Epithelial cell of prostate (primary cell): ENCODE results near the gene TCF19.

ENCODE experiments used
- DNase-seq: peaks from one replicate; pipeline ENCODE4 v3.0.0-alpha.2; 2011; ENCODE audit warnings: low read depth, low spot score
- H3K27ac ChIP-seq: fragments of 450-650 bp; 2 replicates; pipeline ENCODE4 v1.5.1; 2017; ENCODE audit warnings: mild to moderate bottlenecking

The TCF19 gene

DNA sequence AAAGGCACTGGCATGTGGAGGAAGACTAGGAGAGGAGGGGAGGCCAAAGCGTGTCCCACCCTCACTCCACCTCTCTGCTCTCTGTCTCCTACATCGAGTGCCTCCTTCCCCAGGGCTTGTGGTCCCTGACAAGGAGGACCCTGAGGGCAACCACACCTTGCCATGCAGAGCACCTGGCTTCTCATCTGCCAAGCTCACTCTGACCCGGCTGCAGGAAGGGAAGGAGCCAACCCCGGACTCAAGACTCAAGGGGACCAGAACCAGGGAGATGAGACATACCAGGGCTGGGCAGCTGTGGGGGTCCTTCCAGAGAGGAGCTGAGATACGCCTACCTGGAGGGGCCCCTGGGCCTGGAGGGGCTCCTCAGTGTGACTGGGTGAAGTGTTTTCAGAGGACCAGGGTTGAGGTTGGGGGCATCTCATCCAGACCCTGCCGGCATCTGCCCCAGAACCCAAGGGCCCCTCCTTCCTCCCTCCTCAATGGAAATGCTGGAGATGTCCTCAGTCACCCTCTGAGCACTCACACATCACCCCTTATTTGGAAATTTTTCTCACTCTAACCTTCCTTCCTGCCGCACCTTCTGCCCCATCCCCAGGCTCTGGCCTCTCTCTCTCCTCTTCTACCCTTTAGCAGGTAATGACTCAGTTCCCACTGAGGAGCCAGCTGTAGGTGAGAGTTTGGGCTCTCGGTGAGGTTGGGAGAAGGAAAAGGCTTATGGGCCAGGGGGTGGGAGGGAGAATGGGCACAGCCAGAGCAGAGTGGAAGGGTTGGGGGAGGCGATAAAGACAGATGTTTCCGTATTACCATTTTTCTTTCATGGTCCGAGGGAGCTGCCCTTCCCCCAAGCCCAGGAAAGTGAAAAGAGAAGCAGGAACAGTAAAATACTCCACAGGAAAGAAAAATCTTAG, 44.1 kb downstream of the TCF19 start:
- DNase-seq: no peak
- H3K27ac ChIP-seq: peak overlapping the region; percentile 98

DNA sequence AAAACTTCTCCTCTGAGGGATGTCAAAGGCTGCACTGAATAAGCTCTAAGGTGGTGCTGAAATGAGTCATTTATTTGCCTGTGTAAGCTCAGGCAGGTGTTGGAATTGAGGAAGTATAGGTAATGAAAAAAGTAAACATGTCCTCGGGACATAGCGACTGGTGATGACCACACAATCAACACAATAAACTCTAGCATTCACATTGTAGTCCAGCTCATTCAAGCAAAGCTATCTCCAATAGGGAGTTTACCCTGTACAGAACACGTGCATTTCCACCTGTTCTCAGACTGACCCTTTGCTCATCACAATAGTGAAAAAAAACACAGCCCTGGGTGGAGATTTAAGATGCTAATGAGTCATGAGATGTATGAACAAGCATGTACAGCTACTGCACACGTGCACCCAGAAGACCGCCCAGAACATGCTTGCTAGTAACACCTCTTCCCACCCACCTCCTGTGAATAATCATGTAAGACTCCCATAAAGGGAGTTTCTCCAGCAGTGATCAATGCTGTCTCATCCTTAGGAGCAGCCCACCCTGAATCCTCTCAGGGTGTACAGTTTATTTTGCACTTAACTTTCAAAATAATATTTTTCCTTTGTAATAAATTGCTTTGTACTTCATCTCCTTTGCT, 45.1 kb downstream of the TCF19 start:
- peak; percentile 93 for DNase-seq
- H3K27ac ChIP-seq: peak overlapping the region; percentile 98

DNA sequence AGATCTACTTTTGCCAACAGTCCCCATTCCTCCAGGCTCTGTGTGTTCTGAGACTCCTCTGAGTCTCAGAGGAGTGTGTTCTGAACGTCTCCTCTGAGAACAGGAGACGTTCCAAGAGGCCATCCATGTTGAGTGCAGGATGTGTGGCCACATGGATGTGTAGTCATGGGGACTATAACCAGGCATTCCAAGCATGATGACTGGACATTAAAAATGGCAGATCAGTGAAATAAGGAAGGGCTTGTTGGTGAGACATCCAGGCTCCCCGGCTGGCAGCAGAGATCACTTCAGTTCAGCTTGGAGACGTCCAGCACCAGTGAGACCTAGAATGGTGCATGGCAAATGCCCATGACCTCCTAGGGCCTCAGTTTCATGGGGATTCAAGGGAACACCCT, 46.4 kb downstream of the TCF19 start:
- H3K27ac ChIP-seq: peak overlapping the region; percentile 98

DNA sequence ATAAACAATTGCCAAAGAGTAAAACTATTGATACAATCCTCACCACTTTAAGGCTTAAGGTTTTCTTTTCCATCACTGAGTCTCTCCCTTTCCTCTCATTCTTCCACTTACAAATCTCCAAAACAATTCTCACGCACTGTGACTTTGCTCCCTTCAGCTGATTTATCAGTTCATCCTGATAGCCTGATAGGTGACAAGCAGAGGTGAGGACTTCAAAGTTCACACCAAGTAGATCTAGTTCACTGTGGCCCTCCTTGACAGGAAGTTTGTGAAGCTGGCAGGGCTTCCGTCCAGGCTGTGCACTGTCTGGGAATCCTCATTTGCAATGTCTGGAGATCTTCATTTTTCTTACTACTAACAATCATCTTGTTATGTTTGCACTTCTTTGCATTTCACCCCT, 47.2 kb downstream of the TCF19 start:
- no peak for DNase-seq

More for the DNA sequence above, 46.4 kb downstream of the TCF19 start:
- DNase-seq: no peak

DNA sequence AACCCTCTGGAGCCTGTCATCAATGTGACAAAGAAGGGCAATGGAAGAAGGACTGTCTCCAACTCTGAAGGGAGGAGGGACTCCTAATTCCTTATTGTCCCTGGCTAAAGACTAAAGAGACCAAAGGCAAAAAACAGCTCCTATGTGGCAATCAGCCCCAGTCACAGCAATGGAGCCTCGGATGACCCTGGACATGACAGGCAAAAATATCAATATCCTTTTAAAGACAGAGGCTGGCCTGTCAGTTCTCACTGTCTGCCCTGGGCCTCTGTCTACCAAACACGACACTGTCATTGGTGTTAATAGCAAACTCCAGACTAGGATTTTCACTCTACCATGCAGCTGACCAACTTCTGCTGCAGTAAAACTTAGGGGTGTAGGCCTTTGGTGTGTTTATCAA, 50.1 kb downstream of the TCF19 start:
- no peak for DNase-seq
- no peak overlapping the region for H3K27ac ChIP-seq

More for the DNA sequence above, 47.2 kb downstream of the TCF19 start:
- no peak overlapping the region for H3K27ac ChIP-seq

DNA sequence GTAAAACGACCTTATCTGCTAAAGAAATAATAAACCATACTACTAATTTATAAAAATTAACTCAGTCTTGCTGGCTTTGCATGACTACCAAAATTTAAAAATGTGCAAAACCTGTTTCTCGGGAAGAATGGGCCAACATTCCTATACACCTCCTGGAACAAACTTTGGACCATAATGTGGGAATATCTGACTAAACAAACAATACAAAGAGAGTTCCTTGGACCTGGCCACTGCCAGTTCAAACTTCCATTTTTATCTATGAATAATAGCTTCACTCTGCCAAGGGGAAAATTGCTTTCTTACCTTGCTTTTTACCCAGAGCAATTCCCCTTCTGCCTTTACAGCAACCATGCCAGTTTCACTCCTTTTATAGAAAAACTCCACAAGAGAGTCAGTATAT, 50.7 kb downstream of the TCF19 start:
- DNase-seq: no peak
- no peak overlapping the region for H3K27ac ChIP-seq

DNA sequence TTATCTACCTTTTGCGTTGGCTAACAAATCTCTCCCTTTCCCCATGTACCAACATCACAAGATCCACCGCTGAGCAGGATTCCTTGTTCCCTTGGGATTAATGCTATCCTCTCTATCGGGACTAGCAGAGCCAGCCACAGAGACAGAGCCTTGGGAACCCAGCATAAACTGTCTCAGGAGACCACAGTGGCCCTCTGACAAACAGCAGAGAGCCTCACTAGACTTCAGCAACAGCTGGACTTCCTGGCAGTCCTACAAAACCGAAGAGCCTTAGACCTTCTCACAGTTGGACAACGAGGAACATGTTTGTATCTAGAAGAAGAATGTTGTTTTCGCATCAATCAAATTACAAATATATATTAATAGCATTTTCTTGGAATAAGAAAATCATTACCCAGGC, 51.7 kb downstream of the TCF19 start:
- DNase-seq: no peak

DNA sequence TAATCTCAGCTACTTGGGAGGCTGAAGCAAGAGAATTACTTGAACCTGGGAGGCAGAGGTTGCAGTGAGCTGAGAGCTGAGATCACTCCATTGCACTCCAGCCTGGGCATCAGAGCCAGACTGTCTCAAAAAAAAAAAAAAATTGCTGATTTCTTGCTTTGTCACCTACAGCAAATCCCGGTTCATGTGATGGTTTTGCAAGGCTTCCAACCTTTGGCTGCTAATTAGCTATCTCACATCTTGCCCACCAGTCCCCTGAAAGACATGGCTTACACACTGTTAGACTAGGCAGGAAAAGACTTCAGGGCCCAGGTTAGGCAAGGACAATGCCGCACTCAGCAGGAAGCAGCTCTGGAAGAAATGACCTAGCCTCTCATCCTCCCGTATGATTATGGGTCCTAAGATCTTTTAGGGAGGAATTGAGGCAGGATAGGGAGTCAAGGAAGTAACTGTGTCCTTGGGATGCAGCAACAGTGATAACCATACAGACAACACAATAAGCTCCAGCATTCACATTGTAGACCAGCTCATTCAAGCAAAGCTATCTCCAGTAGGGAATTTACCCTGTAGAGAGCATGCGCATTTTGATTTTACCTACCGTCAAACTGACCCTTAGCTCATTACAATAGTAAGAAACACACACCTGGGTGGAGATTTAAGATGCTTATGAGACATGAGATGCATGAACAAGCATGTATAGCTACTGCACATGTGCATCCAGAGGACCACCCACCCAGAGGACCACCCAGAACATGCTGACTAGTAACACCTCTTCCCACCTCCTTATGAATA, 52.5 kb downstream of the TCF19 start:
- DNase-seq: no peak
- H3K27ac ChIP-seq: no peak overlapping the region

More for the DNA sequence above, 51.7 kb downstream of the TCF19 start:
- H3K27ac ChIP-seq: no peak overlapping the region
